ENCODE measurements around the gene CAPZA1. TPM values are rescaled to one million over a fixed set of nuclear protein-coding genes. Genes with fewer than 3 reads are reported as not detected.

The CAPZA1 gene
- total and polyA plus RNA-seq, 2 of the 8 experiments (the other 6 are each of a cell fraction or from before 2014, with no cell fraction given): 48.9 to 107 TPM

DNA sequence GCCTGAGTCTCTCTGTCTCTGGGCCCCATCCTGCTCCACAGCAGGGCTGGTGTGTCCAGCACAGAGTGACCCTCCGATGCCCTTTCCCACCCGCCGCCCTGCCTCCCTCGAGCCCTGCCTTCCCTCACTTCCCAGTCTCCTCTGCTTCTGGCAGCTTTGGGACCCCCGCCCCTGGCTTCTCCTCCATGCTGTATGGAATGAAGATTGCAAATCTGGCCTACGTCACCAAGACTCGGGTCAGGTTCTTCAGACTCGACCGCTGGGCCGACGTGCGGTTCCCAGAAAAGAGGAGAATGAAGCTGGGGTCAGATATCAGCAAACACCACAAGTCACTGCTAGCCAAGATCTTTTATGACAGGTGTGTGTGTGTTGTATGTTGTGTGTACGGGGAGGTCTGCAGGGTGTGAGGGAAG, 69.2 kb downstream of the CAPZA1 start:
- Histone ChIP-seq H3K4me1 (replicated peaks in 1 of 4; ENCODE audit: control insufficient read depth in 3 of 4, insufficient read depth in 4 of 4, low read length in 3 of 4) (peaks cover 0 to 2% (median 0%) of the 10 kb centered on the region in 4 experiments; a peak in 2 of 7 replicates), H3K79me2 (ENCODE audit: control insufficient read depth in 1 of 2, insufficient read depth in 2 of 2, low read length in 2 of 2) (no peaks in the 10 kb centered on the region), H3K27ac (ENCODE audit: low read depth, low read length) (no peak overlapping the region), H3K56ac (replicated peaks; ENCODE audit: insufficient read length, low read depth, low read length) (no peak overlapping the region), H3K18ac (ENCODE audit: extremely low read depth, low read length) (no peak overlapping the region), H3K9me3 (ENCODE audit: insufficient read depth in 2 of 2, low read depth in 1 of 2, low read length in 1 of 2) (no peaks in the 10 kb centered on the region), H3K4ac (replicated peaks; ENCODE audit: insufficient read length, low read depth, low read length) (no peak overlapping the region), H3K4me2 (ENCODE audit: insufficient read depth in 1 of 2, low read depth in 2 of 2, low read length in 2 of 2) (no peak overlapping the region), H2BK12ac (ENCODE audit: low read depth, low read length) (no peak overlapping the region), H2BK15ac (ENCODE audit: low read length) (no peak overlapping the region), H2BK20ac (ENCODE audit: low read length) (no peak overlapping the region), H3K4me3 (ENCODE audit: extremely low read depth in 1 of 4, insufficient read depth in 2 of 4, low read depth in 3 of 4, low read length in 4 of 4) (no peak overlapping the region), H4K8ac (ENCODE audit: extremely low read depth, insufficient read depth, low read length) (no peak overlapping the region), H3K23me2 (ENCODE audit: low read depth, low read length) (no peaks in the 10 kb centered on the region), H2AFZ (ENCODE audit: low read length) (no peak overlapping the region), H3K14ac (ENCODE audit: insufficient read length) (no peak overlapping the region), H2BK120ac (replicated peaks; ENCODE audit: low read depth, low read length) (no peak overlapping the region), H3K36me3 (ENCODE audit: control insufficient read depth in 2 of 4, insufficient read depth in 4 of 4, low read length in 3 of 4) (peaks cover 1 to 27% (median 15%) of the 10 kb centered on the region in 4 experiments), H3K27me3 (replicated peaks in 1 of 4; ENCODE audit: control insufficient read depth in 3 of 4, extremely low read depth in 1 of 4, insufficient read depth in 3 of 4, low read length in 3 of 4) (no peaks in the 10 kb centered on the region), H4K20me1 (replicated peaks in 1 of 2; ENCODE audit: control insufficient read depth in 1 of 2, insufficient read depth in 2 of 2, low read length in 2 of 2) (peaks cover 0 to 10% of the 10 kb centered on the region in 2 experiments), H2AK5ac (ENCODE audit: low read depth, low read length) (no peak overlapping the region), H4K91ac (replicated peaks; ENCODE audit: insufficient read length, low read length) (no peak overlapping the region), H3K23ac (ENCODE audit: insufficient read length) (no peak overlapping the region), H3K79me1 (ENCODE audit: low read depth, low read length) (peaks cover 3% of the 10 kb centered on the region), H3K9ac (replicated peaks in 1 of 4; ENCODE audit: extremely low read depth in 1 of 4, low read depth in 3 of 4, low read length in 3 of 4) (no peak overlapping the region), H2BK5ac (ENCODE audit: low read depth, low read length) (no peak overlapping the region), H4K5ac (ENCODE audit: insufficient read length, low read depth, low read length) (no peak overlapping the region)
- 95% methylated on average over 13 of the region's 13 CpGs; no CpG with 5 or more reads in 1 of the 2 experiments for WGBS, 2 experiments (ENCODE audit: extremely low coverage in 1 of 2, insufficient coverage in 1 of 2, insufficient read length in 1 of 2, insufficient replicate concordance in 2 of 2, low coverage in 1 of 2, low lambda C conversion rate in 2 of 2, missing lambda C conversion rate in 1 of 2)
- FAIRE-seq (no peak), DNase-seq (ENCODE audit: low read depth in 1 of 2, low spot score in 2 of 2) (no peak)
- POLR2A ChIA-PET (ENCODE audit: partially characterized antibody): interaction anchor here (0.9 to 6.0 kb wide), 5 partner anchors 11 to 70 kb away, joined by 3 to 32 read pairs (median 10); partner anchors contain the start of genes CAPZA1, MOV10 and ST7L
- CTCF ChIA-PET (ENCODE audit: partially characterized antibody): interaction anchor here (0.9 to 3.0 kb wide), 4 partner anchors 11 to 19 kb away, joined by 3 to 10 read pairs (median 5); partner anchors contain the start of gene MOV10
- no peak for TF ChIP-seq RAD21 (IDR thresholded peaks at IDR 0.05 in 1 of 2, conservative IDR thresholded peaks at IDR 0.05 in 1 of 2; ENCODE audit: low read depth in 2 of 2, low read length in 2 of 2)
